ENCODE data around the gene RAB4A. TPM values are rescaled to one million over a fixed set of nuclear protein-coding genes. Genes with fewer than 3 reads are reported as not detected.
A peak's percentile ranks its signal among the peaks of the same experiment; 100 is the strongest.

Gene RAB4A
- polyA plus RNA-seq, 2 of the 4 experiments (the other 2 are of a cell fraction) = 31.5 to 38.4 TPM

DNA sequence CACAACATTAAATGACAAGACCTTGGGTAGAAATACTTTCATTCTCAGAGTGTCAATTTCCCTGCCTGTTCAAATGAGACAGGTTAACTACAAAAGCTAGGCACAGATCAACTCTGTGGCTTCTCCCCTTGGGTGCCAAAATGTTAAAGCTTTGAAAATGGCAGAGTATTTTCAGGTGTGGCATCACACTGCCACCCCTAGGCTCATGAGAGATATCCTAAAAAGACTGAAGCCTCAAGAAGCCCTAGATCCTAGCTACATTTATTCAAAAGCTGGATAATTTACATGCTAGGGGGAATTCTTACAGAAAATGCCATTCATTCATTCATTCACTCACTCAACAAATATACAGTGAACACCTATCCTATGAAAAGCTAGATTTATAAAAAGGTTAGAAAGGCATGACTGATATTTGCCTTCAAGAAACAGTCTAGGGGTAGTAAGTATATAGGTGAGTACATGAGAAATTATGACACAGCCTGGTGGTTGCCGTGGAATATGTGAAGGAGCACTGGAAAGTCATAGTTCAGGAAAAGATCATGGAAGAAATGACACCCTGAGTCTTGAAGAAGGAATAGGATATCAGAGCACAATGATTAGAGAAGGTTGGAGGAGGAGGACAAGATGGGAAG, 15.9 kb upstream of the RAB4A start:
- DNase-seq (ENCODE audit: low read depth in 1 of 2, low spot score in 1 of 2) = peak in 1 of 2 experiments; percentile 57
- WGBS (ENCODE audit: missing lambda C conversion rate) = 43% methylated on average over 1 of the region's 1 CpG
- no peak overlapping the region for H3K4me2 ChIP-seq
- ChIA-PET POLR2A (interaction anchor here (0.7 to 1.6 kb wide), 3 partner anchors 16 to 520 kb away, joined by 3 to 4 read pairs (median 3); partner anchors contain the start of genes RAB4A and RHOU), CTCF (interaction anchor here (0.6 to 10.8 kb wide), 46 partner anchors 10 to 591 kb away, joined by 3 to 115 read pairs (median 5); partner anchors contain the start of gene RHOU)
- TF ChIP-seq CTCF (IDR thresholded peaks at IDR 0.05) (peak; percentile 61), CEBPB (IDR thresholded peaks at IDR 0.05) (no peak), RCOR1 (IDR thresholded peaks at IDR 0.05; ENCODE audit: low read depth, low read length) (no peak), FOSL2 (IDR thresholded peaks at IDR 0.05) (no peak), FOSL2 (CRISPR knock-in tag; IDR thresholded peaks at IDR 0.05) (no peak), RAD21 (conservative IDR thresholded peaks at IDR 0.05 in 1 of 2, IDR thresholded peaks at IDR 0.05 in 1 of 2) (peak; percentile 77 to 81), RARB (CRISPR knock-in tag; IDR thresholded peaks at IDR 0.05) (no peak), FOSB (CRISPR knock-in tag; IDR thresholded peaks at IDR 0.05) (no peak), NR3C1 (IDR thresholded peaks at IDR 0.05) (no peak), GATA3 (IDR thresholded peaks at IDR 0.05; ENCODE audit: borderline replicate concordance) (no peak), ZNF302 (CRISPR knock-in tag; IDR thresholded peaks at IDR 0.05) (no peak), MYC (IDR thresholded peaks at IDR 0.05; ENCODE audit: borderline replicate concordance, low read length) (no peak), SMC3 (IDR thresholded peaks at IDR 0.05) (peak; percentile 84)
- H3K4me1 ChIP-seq = peaks cover 20% of the 10 kb centered on the region
- FAIRE-seq = no peak
- peak overlapping the region in 1 of 2 experiments; percentile 28; a peak in 1 of 6 replicates for H3K27ac ChIP-seq
- H3K4me3 ChIP-seq = no peak overlapping the region
- ATAC-seq = peak in 1 of 2 experiments; percentile 63; a peak in 2 of 6 replicates
- H3K9me3 ChIP-seq = no peaks in the 10 kb centered on the region

GRCh38 chr1:229258031-229258756, 12.7 kb upstream of the RAB4A start:
- Histone ChIP-seq H3K4me1 (peaks cover 11% of the 10 kb centered on the region), H3K27ac (no peak overlapping the region), H3K9me3 (no peaks in the 10 kb centered on the region), H3K4me2 (no peak overlapping the region), H3K4me3 (no peak overlapping the region)
- WGBS (ENCODE audit: missing lambda C conversion rate) = 27% methylated on average over 4 of the region's 4 CpGs
- peak; percentile 96 for TF ChIP-seq CTCF (IDR thresholded peaks at IDR 0.05)
- TF ChIP-seq SMC3 (IDR thresholded peaks at IDR 0.05) = peak; percentile 94
- no peak for TF ChIP-seq CEBPB (IDR thresholded peaks at IDR 0.05)
- TF ChIP-seq RAD21 (conservative IDR thresholded peaks at IDR 0.05 in 1 of 2, IDR thresholded peaks at IDR 0.05 in 1 of 2) = peak; percentile 94 to 96
- ChIA-PET POLR2A (interaction anchor here (0.9 to 1.3 kb wide), 3 partner anchors 13 to 301 kb away, joined by 3 to 8 read pairs (median 7); partner anchors contain the start of genes ABCB10 and RAB4A), CTCF (interaction anchor here (0.5 to 10.8 kb wide), 48 partner anchors 9 to 594 kb away, joined by 3 to 115 read pairs (median 4); partner anchors contain the start of gene NUP133)
- ATAC-seq (peak; percentile 87 to 91), DNase-seq (ENCODE audit: low read depth in 1 of 2, low spot score in 1 of 2) (peak; percentile 59 to 72), FAIRE-seq (peak; percentile 63)

- ChIA-PET CTCF (interaction anchor here (0.5 to 10.8 kb wide), 48 partner anchors 10 to 594 kb away, joined by 3 to 115 read pairs (median 4); partner anchors contain the start of gene NUP133), POLR2A (interaction anchor here (0.9 to 1.3 kb wide), 3 partner anchors 12 to 300 kb away, joined by 3 to 8 read pairs (median 7); partner anchors contain the start of genes ABCB10 and RAB4A)
- no peaks in the 10 kb centered on the region for H3K9me3 ChIP-seq
- H3K4me1 ChIP-seq = peaks cover 6% of the 10 kb centered on the region
- ATAC-seq (peak in 1 of 2 experiments; percentile 19; a peak in 2 of 6 replicates), FAIRE-seq (no peak), DNase-seq (ENCODE audit: low read depth in 1 of 2, low spot score in 1 of 2) (no peak)
- H3K27ac ChIP-seq = no peak overlapping the region
- WGBS (ENCODE audit: missing lambda C conversion rate) = 78% methylated on average over 5 of the region's 5 CpGs
- H3K4me2 ChIP-seq = no peak overlapping the region
- H3K4me3 ChIP-seq = no peak overlapping the region
- no peak for TF ChIP-seq PHF8 (IDR thresholded peaks at IDR 0.05; ENCODE audit: borderline replicate concordance, low read depth)
These were observed 12.2 kb upstream of the RAB4A start for GRCh38 chr1:229258757-229259060.

Data from A549 (cell line).